ENCODE data around the gene IFIT2.
"Not testable (repeated sequence)": the region's sequence is repeated elsewhere in the genome, so short reads cannot be mapped to it uniquely, and the experiment has no call there.

IFIT2 gene

GRCh38 chr10:89344156-89344555 is 42.3 kb downstream of the IFIT2 start:
- no peak for DNase-seq

- no peak for DNase-seq
Measured at GRCh38 chr10:89345367-89346000, 43.6 kb downstream of the IFIT2 start.

- DNase-seq: no peak
Measured at GRCh38 chr10:89346405-89347254, 44.8 kb downstream of the IFIT2 start.

GRCh38 chr10:89347701-89348457 is 46.0 kb downstream of the IFIT2 start:
- no peak for DNase-seq

GRCh38 chr10:89348481-89348880 is 46.6 kb downstream of the IFIT2 start:
- no peak for DNase-seq

- DNase-seq: no peak
Measured at GRCh38 chr10:89348975-89349374, 47.1 kb downstream of the IFIT2 start.

GRCh38 chr10:89350631-89351315 is 48.9 kb downstream of the IFIT2 start:
- not testable (repeated sequence) for DNase-seq

GRCh38 chr10:89351412-89351779 is 49.5 kb downstream of the IFIT2 start:
- no peak for DNase-seq

GRCh38 chr10:89351780-89352597 is 50.1 kb downstream of the IFIT2 start:
- no peak for DNase-seq

- no peak for DNase-seq
Measured at GRCh38 chr10:89352802-89353201, 51.0 kb downstream of the IFIT2 start.

GRCh38 chr10:89355394-89355931 is 53.6 kb downstream of the IFIT2 start:
- no peak for DNase-seq

GRCh38 chr10:89357096-89357495 is 55.2 kb downstream of the IFIT2 start:
- no peak for DNase-seq

- no peak for DNase-seq
Measured at GRCh38 chr10:89357975-89358374, 56.1 kb downstream of the IFIT2 start.

Measured in NCI-H1092 treated with DMSO at 0.1 percent for 48 hours (cell line).